HEK293T (cell line): ENCODE data around the gene PAX2.

Experiments
- CTCF ChIA-PET: fragments of 350-600 bp; formaldehyde crosslinking; extraction: SDS; loops from one replicate; lab custom pipeline; 2021; ENCODE audit warnings: antibody characterized with exemption, inconsistent platforms; lab: Yijun Ruan, JAX
- POLR2A ChIA-PET: fragments of 350-600 bp; formaldehyde crosslinking; extraction: SDS; loops from one replicate; lab custom pipeline; 2020; ENCODE audit warnings: antibody characterized with exemption, inconsistent platforms; lab: Yijun Ruan, JAX
- DNase-seq: peaks from one replicate; pipeline ENCODE4 v3.0.0; 2012; ENCODE audit warnings: mixed read lengths; ENCODE audit errors: extremely low spot score
- ARNT ChIP-seq: fragments of 450-650 bp; IDR thresholded peaks from 2 replicates; pipeline ENCODE4 v1.6.1; 2017; ENCODE audit warnings: mild to moderate bottlenecking
- BHLHE40 ChIP-seq: fragments of 450-650 bp; IDR thresholded peaks from 2 replicates; pipeline ENCODE4 v1.6.1; 2016; ENCODE audit warnings: mild to moderate bottlenecking, moderate library complexity, borderline replicate concordance
- CTBP1 ChIP-seq: fragments of 450-650 bp; IDR thresholded peaks from 2 replicates; pipeline ENCODE4 v1.6.1; 2016; ENCODE audit warnings: borderline replicate concordance
- ELF4 ChIP-seq: fragments of 450-650 bp; IDR thresholded peaks from 2 replicates; pipeline ENCODE4 v1.6.1; 2017; ENCODE audit warnings: antibody characterized with exemption
- FOXA1 ChIP-seq: fragments of 450-650 bp; IDR thresholded peaks from 2 replicates; pipeline ENCODE4 v1.6.1; 2016; ENCODE audit warnings: mild to moderate bottlenecking
- FOXK2 ChIP-seq: fragments of 450-650 bp; IDR thresholded peaks from 2 replicates; pipeline ENCODE4 v1.6.1; 2016; ENCODE audit warnings: mild to moderate bottlenecking
- FOXM1 ChIP-seq: fragments of 450-650 bp; IDR thresholded peaks from 2 replicates; pipeline ENCODE4 v1.6.1; 2017; ENCODE audit warnings: mild to moderate bottlenecking, borderline replicate concordance
- HDGF ChIP-seq: fragments of 450-650 bp; IDR thresholded peaks from 2 replicates; pipeline ENCODE4 v1.6.1; 2017; ENCODE audit warnings: antibody characterized with exemption, borderline replicate concordance
- L3MBTL2 ChIP-seq: fragments of 450-650 bp; conservative IDR thresholded peaks from 2 replicates; pipeline ENCODE4 v1.6.1; 2016; ENCODE audit warnings: mild to moderate bottlenecking
- LEF1 ChIP-seq: fragments of 450-650 bp; IDR thresholded peaks from 2 replicates; pipeline ENCODE4 v1.6.1; 2017; ENCODE audit warnings: mild to moderate bottlenecking, borderline replicate concordance
- NFRKB ChIP-seq: fragments of 450-650 bp; IDR thresholded peaks from 2 replicates; pipeline ENCODE4 v1.6.1; 2016; ENCODE audit warnings: mild to moderate bottlenecking, moderate library complexity
- SP1 ChIP-seq: fragments of 450-650 bp; IDR thresholded peaks from 2 replicates; pipeline ENCODE4 v1.6.1; 2017
- SUZ12 ChIP-seq: fragments of 450-650 bp; IDR thresholded peaks from 2 replicates; pipeline ENCODE4 v1.6.1; 2016; ENCODE audit warnings: mild to moderate bottlenecking
- TARDBP ChIP-seq: fragments of 450-650 bp; IDR thresholded peaks from 2 replicates; pipeline ENCODE4 v1.6.1; 2016
- ZNF384 ChIP-seq: fragments of 450-650 bp; IDR thresholded peaks from 2 replicates; pipeline ENCODE4 v1.6.1; 2016
- TF ChIP-seq, protein P1 (sequence below): fragments of 450-650 bp; IDR thresholded peaks from 2 replicates; pipeline ENCODE4 v1.6.1; 2016

The PAX2 gene

DNA sequence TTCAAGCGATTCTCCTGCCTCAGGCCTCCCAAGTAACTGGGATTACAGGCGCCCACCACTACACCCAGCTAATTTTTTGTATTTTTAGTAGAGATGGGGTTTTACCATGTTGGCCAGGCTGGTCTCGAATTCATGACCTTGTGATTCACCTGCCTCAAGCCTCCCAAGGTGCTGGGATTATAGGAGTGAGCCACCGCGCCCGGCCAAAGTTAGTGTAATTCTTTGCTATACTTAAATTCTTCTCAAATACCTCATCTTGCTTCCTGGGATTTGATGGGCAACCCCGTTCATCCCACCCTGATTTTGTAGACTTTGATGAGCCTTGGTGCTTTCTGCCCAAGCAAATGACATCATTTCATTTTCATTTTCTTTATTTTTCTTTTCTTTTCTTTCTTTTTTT is 54.5 kb downstream of the PAX2 start:
- TF ChIP-seq, protein P1, sequence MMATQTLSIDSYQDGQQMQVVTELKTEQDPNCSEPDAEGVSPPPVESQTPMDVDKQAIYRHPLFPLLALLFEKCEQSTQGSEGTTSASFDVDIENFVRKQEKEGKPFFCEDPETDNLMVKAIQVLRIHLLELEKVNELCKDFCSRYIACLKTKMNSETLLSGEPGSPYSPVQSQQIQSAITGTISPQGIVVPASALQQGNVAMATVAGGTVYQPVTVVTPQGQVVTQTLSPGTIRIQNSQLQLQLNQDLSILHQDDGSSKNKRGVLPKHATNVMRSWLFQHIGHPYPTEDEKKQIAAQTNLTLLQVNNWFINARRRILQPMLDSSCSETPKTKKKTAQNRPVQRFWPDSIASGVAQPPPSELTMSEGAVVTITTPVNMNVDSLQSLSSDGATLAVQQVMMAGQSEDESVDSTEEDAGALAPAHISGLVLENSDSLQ = no peak
- TF ChIP-seq FOXM1 (no peak), CTBP1 (no peak), NFRKB (no peak), ELF4 (no peak), FOXA1 (no peak), ARNT (no peak), ZNF384 (no peak), HDGF (no peak), L3MBTL2 (no peak)
- no peak for DNase-seq
- ChIA-PET CTCF (no interaction called here), POLR2A (no interaction called here)

DNA sequence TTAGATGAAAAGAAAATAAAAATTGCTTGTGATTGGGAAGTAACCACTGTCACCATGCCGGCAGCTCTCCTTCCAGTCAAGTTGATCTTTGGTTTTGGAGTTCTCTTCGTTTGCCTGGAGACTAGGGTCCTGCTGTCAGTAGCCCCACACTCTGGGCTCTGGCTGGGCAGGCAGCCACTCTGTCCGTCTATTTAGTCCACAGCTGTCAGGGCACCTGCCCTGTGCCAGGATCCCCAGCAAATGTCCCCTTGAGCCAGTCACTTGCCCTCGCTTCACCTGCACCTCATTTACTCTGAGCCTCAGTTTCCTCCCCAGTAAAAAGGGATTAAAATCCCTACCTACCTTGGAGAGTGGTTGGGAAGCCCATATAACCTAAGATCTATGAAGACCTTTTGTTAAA is 55.5 kb downstream of the PAX2 start:
- ChIA-PET POLR2A (no interaction called here), CTCF (no interaction called here)
- TF ChIP-seq CTBP1 (no peak), ZNF384 (no peak), LEF1 (no peak)
- DNase-seq = no peak

DNA sequence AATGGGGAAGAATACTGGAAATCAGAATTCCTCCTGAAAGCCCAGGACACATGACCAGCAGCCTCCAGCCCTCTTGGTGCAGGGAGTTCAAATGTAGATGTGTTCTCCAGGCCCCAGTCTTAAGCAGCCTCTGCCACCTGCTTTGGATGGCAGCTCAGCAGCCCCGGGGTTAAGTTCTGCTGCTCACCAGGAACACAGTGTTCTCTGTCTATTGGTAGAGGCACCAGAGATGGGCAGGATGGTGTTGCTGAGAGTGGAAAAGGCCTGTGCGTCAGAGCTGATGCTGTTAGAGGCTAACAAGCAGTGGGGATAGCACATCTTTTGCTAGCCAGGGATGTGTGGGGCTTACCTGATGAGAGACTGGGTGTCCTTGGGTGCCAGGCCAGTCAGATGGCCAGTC is 56.8 kb downstream of the PAX2 start:
- POLR2A ChIA-PET = no interaction called here
- no peak for DNase-seq
- TF ChIP-seq ARNT = no peak
- no peak for TF ChIP-seq SUZ12
- no peak for TF ChIP-seq TARDBP
- TF ChIP-seq SP1 = no peak
- no peak for TF ChIP-seq L3MBTL2
- TF ChIP-seq ZNF384 = no peak
- TF ChIP-seq FOXM1 = no peak
- TF ChIP-seq ELF4 = no peak
- no peak for TF ChIP-seq CTBP1
- TF ChIP-seq, protein P1 = no peak
- TF ChIP-seq FOXA1 = no peak
- no peak for TF ChIP-seq HDGF
- TF ChIP-seq FOXK2 = no peak
- TF ChIP-seq BHLHE40 = no peak
- TF ChIP-seq NFRKB = no peak
- no peak for TF ChIP-seq LEF1
- CTCF ChIA-PET = interaction anchor here (1.0 kb wide), 1 partner anchor 8 kb away, joined by 3 read pairs; no protein-coding TSS in a partner anchor

DNA sequence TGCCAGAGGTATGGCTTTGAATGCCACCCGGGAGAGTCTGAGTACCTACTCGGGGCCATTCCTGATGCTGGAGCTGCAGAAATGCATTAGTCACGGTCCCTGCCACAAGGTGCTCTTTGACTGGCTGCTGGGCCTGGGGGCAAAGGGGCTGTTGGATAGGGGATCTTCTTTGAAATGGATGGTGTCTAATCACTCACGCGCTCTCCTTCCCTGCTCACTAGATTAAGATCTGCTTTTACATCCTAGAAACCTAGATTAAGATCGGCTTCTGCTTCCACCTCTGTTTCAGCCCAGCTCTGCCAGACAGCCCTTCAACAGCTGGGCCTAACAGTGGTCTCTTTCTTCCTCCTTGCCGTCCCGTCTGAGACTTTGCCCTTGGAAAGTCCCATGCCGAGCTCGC is 57.2 kb downstream of the PAX2 start:
- POLR2A ChIA-PET = no interaction called here
- CTCF ChIA-PET = interaction anchor here (1.0 kb wide), 1 partner anchor 9 kb away, joined by 3 read pairs; no protein-coding TSS in a partner anchor
- TF ChIP-seq, protein P1 = no peak
- TF ChIP-seq SP1 (no peak), ARNT (no peak), FOXA1 (no peak), ELF4 (no peak), CTBP1 (no peak)
- no peak for DNase-seq

DNA sequence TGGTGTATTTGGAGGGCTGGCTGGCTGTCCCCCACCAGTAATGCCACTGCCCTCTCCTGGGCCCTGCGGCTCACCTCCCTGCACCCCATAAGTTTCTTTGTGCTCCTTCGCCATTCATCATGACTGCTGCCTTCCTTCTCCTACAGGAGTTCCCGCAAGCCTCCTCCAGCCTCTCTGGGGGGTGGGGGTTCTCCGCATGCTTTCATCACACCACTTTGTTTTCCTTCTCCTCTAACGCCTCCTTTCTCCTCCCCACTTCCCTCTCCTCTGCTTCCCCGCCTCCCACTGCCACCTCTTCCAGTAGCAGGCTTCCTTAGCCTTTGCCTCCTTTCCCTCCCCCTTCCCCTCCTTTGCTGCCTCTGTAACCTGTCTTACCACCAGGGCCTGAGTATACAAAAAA is 58.1 kb downstream of the PAX2 start:
- POLR2A ChIA-PET = no interaction called here
- CTCF ChIA-PET = no interaction called here
- DNase-seq = no peak
- TF ChIP-seq SUZ12 (no peak), CTBP1 (no peak), LEF1 (no peak)

DNA sequence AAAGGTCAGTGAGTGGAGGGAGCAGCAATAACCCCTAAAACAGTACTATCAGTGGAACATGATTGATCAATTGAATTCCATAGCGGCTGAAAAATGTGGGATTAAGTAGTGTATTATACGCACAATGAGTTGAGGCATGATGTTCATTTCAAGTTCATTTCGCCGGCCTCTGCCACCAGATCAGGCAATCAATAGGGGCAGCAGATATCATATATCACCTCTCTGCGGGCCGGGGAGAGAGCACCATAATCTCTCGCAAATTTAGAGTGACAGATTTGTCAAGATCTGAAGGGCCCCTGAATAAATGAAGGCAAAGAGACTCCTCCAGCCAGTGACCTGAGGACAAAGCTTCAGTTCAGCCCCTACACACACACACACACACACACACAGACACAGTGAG is 58.5 kb downstream of the PAX2 start:
- CTCF ChIA-PET = no interaction called here
- POLR2A ChIA-PET = no interaction called here
- no peak for DNase-seq
- no peak for TF ChIP-seq SUZ12
- TF ChIP-seq FOXK2 = no peak
- no peak for TF ChIP-seq SP1
- no peak for TF ChIP-seq HDGF
- TF ChIP-seq FOXM1 = no peak
- TF ChIP-seq ELF4 = no peak
- TF ChIP-seq ZNF384 = no peak
- TF ChIP-seq, protein P1 = no peak
- TF ChIP-seq CTBP1 = no peak
- TF ChIP-seq L3MBTL2 = no peak
- TF ChIP-seq BHLHE40 = no peak
- TF ChIP-seq FOXA1 = no peak
- TF ChIP-seq ARNT = no peak
